HG03159 (cell line): ENCODE data around the gene TAF1B.

ENCODE experiments used
- ATAC-seq: cut with Tn5 transposase; IDR thresholded peaks from one replicate; pipeline ENCODE4 v1.9.1; 2021; ENCODE audit warnings: mild to moderate bottlenecking, moderate library complexity; ENCODE audit not compliant: unreplicated experiment

The TAF1B gene

GRCh38 chr2:9982248-9982647 is 139.0 kb downstream of the TAF1B start:
- no peak for ATAC-seq

DNA sequence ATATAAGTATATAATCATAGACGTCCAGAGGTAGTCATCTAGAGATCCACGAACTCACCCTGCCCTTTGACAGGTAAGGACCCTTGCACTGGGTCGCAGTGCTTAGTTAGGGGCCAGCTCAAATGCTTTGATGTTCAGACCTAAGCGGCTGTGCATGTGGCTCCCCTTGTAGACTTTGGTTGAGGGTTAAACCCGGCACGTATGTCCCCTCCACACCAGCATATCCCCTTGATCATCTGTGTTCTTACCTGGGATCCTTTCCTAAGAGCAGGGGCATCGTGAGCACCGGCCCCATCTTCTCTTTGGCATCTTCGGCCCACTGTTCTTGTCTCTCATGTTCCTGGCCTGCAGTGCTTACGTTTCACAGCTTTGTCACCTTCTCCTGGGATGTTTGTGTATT is 139.6 kb downstream of the TAF1B start:
- ATAC-seq = no peak

- no peak for ATAC-seq
Observed at GRCh38 chr2:9983401-9984216, 140.3 kb downstream of the TAF1B start.
